HG03342 (cell line): Measurements from ENCODE around the gene SETMAR.
"Not testable (repeated sequence)": the region's sequence is repeated elsewhere in the genome, so short reads cannot be mapped to it uniquely, and the experiment has no call there.

Experiments used
- ATAC-seq: cut with Tn5 transposase; IDR thresholded peaks from one replicate; pipeline ENCODE4 v1.9.1; 2021; ENCODE audit warnings: mild to moderate bottlenecking, moderate library complexity; ENCODE audit not compliant: unreplicated experiment

The SETMAR gene

DNA sequence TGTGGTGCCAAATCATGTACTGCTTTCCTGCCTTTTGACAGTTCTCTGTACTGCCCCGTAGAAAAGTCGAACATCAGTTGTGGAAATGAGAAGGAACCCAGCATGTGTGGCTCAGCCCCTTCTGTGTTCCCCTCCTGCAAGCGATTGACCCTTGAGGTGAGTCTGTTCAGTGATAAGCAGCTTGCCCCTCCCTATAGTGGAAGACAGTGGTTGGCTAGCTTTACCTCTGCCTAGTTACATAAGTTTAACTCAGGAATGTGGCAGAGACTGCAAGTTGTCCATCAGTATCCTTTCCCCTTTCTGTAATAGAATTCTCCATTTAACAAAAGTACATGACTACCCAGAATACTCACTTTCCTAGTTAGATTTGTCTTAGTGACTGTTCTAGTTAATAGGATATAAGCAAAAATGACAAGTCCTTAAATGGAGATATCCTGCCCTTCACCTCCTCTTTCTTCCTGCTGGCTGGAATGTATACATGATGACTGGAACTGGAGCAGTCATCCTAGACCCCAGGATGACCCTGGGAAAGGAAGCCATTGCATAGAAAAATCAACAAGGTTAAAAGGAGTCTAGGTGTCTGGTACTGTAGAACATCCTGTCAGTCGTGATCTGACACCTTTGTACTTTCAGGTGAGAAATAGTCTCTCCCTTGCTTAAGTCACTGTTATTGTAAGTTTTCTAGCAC is 10.6 kb downstream of the SETMAR start:
- ATAC-seq, result no peak

DNA sequence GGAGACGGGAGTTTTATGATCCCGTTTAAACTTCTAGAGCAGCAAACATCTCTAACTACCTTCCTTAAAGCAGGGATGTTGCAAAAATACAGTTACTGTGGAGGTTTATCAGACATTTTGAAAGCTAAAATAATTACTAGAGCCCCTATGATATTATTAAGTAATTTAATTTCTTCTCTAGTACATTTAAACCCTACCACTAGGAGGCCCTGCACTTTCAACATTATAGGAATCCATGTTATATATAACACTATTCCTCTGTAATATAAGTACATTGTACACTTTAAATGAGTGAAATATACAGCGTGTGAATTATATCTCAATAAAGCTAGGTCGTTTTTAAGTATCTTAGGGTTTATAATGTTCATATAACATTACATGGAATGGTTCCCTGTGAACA is 11.5 kb downstream of the SETMAR start:
- peak; percentile 49 for ATAC-seq

DNA sequence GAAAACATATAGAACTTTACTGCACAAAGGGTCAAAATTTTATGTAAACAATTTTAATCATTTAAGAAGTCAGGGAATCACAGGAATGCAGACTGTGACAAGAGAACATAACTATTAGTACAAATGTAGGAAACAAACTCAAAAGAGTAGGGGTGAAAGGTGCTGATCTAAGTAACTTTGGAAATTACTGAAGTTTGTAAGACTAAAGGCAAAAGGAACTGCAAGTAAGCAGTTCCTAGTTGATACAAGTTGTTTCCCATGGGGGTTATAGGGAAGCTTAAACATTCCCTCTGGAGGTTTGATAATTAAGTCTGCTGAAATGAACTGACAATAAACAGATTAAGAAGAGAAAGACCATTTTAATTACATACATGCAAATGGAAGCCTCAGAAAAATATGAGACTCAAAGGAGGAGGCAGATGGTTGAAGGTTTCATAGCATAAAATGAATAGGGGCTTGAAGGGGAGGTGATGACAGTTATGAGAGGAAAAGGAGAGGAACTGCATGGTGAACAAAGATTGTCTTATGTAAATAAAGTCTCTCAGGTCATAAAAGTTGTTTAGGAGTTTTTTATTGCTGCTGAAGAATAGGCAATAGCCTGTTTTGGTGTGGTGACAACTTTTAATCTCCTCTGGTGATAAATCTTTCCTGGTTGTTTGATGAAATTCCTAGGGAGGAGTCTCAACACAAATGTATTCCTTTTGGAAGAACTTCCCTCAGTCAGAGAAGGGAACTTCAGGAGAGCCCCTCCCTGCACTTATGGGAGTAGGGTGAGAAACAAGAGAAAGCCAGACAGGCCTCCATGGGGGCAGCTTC is 17.1 kb downstream of the SETMAR start:
- no peak for ATAC-seq

DNA sequence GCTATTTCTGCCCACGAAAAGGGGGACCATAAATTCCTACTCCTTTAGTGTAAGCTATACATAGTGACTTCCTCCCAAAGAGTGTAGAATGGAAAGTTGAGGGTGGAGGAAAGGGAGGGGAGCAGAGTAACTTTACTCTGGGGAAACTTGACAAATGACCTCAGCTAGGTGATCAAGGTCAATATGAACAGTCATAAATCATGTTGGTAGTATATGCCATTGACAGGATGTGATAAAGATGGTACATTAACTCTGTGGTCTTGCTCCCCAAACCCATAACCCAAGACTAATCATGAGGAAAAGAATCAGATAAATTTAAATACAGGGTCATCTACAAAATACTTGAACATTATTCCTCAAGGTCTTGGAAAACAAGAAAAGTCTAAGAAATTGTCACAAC is 18.6 kb downstream of the SETMAR start:
- ATAC-seq, result no peak

DNA sequence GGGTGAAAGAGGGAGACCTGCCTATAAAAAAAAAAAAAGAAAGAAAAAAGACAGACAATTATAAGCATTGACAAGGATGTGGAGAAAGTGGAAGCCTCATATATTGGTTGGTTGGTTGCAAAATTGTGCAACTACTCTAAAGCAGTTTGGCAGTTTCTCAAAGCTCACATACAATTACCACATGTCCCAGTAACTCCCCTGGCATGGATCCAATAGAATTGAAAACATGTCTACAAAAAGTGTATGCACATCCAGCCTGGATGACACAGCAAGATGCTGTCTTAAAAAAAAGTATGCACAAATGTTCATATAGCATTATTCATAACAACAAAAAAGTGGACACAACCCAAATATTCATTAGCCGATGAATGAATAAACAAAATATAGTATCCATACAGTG is 19.5 kb downstream of the SETMAR start:
- no peak for ATAC-seq

DNA sequence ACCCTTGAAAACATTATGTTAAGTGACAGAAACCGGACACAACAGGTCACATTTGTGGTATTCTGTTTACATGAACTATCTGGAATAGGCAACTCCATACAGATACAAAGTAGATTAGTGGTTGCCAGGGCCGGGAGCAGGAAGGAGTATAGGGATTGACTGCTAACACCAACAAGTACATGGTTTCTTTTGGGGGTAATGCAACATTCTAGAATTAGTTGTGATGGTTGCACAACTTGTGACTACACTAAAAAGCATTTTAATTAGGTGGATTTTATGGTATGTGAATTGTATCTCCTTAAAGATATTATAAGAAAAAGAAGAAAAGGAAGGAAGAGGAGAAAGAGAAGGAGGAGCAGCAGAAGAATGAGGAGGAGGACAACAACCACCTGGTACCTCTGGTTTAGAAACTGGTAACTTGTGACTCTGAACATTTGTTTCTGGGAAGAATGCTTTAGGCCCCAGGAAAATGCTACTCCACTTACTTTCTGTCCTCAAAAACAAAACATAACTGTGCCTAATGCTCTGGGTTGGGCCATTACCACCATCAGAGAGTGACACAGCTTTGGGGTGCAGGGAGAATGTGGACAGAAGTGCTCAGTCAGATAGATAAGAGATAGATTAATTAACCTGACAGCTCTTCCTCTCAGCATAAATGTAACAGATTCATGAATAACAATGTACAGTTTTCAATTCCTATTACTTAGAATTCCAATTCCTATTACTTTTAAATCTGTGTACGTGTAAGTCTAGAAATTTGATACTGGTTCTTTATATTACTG is 20.3 kb downstream of the SETMAR start:
- ATAC-seq, result no peak

DNA sequence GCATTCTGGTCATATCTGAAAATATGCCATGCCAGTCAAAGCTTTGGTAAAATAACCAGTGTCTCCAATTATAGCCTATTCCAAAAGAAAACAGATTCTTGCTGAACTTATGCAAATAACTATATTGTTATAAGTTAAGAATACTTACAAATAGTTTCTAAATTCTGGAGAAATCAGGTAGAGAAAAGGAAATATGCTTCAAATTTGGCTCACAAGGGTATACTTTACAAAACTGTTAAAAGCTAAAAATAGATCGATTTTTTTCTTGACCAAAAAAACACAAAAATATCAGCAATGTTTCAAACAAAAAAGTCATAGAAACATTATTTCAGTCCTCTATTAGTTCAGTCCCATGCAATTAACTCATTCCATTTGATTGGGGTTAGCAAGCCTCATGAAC is 23.7 kb downstream of the SETMAR start:
- ATAC-seq, result no peak

DNA sequence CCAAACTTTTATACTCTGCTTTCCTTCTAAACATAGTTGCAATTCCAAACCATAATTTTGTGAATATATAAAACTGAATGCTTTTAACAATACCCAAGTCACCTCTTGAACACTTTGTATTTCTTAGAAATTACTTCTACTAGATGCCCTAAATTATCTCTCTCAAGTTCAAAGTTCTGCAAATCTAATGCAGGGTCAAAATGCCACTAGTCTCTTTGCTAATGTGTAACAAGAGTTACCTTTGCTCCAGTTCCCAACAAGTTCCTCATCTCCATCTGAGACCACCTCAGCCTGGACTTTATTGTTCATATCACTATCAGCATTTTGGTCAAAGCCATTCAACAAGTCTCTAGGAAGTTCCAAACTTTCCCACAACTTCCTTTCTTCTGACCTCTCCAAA is 26.6 kb downstream of the SETMAR start:
- not testable (repeated sequence) for ATAC-seq

DNA sequence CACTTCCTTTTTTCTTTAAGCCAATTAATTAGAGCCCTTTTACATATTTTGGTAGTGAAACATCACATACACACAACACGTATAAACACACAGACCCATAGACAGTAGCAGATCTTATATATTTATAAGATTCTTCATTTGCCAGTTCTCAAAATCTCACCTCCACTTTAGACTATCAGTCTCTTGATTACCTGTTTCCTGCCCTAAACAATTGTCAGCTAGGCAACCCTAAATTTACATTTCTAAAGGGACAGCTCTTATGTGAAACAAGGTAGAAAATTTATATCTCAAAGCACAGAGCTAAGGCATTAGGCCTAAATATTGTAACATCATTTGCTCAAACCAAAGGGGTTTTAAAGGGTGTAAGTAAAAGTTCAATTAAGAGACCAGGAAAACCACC is 28.9 kb downstream of the SETMAR start:
- ATAC-seq, result no peak

DNA sequence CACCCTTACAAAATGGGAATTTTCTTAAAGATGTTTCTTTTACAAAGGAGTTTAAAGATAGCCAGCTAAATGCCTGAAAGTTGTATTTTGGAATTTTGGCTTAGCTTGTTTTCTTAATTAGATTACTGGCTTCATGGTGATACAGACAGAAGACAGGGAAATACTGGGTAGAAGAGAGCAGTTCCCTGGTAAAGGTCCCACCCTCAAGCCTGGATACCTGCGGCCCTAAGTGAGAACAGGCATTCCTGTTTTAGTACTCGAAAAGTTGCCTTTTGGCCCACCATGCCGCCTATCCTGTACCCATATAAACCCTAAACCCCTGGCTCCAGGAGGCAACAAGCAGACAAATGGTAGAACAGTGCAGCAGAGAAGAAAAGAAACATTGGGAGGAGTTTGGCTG is 29.4 kb downstream of the SETMAR start:
- ATAC-seq, result no peak

DNA sequence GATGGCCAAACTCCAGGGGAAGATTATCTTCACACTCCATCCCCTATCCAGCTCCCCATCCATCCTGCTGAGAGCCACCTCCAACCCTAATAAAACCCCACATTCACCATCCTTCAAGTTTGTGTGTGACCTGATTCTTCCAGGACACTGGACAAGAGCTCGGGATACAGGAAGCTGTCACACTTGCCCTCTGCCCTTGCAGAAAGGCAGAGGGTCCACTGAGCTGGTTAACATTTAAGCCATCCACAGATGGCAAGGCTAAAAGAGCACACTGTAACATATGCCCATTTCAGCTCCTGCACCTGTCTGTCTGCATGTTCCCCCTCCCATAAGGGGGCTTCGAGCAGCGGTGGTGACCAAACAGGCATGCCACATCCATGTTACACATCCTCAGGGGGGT is 29.8 kb downstream of the SETMAR start:
- ATAC-seq, result no peak

DNA sequence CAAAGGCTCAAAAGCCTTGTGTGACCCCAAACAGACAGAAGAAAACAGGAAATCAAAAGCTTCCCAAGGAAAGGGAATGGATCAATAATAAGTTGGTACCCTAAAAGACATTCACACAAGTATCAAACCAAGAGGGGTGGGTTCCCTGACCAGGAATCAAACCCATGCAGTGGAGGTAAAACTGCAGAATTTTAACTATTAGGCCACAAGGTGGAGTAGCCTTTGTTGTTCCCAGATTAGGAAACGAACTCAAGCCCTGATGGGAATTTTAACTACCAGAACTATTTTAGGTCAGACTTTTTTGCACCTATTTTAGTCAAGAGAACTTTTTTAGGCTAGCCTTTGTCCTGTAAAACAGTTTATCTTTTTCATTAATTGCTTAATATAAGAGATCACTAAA is 31.4 kb downstream of the SETMAR start:
- no peak for ATAC-seq

DNA sequence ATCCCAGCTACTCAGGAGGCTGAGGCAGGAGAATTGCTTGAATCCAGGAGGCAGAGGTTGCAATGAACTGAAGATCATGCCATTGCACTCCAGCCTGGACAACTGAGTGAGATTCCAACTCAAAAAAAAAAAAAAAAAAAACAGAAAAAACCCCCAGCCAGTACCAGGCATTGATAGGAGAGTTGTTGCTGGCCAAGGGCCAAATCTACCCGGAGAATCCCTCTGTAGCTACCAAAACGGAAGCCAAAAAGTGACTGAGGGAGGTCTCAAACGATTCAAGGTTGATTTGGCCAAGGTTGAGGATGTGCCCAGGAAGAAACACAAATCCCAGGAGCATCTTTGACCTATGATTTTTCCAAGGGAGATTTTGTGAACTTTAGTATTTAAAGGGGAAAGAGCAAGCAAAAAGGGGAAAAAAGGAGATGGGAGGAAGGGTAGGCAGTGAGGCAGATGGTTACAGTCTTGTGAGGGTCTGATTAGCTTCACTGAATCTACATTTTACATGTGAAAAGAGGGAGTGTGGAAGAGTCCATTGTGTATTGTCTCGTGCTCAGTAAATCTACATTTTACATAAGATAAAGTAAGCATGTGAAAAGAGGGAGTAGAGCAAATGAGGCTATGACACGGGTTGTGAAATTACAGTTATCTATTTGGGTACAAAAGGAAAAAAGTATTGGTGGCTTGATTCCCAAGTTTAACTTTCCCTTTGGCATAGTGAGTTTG is 32.8 kb downstream of the SETMAR start:
- no peak for ATAC-seq

DNA sequence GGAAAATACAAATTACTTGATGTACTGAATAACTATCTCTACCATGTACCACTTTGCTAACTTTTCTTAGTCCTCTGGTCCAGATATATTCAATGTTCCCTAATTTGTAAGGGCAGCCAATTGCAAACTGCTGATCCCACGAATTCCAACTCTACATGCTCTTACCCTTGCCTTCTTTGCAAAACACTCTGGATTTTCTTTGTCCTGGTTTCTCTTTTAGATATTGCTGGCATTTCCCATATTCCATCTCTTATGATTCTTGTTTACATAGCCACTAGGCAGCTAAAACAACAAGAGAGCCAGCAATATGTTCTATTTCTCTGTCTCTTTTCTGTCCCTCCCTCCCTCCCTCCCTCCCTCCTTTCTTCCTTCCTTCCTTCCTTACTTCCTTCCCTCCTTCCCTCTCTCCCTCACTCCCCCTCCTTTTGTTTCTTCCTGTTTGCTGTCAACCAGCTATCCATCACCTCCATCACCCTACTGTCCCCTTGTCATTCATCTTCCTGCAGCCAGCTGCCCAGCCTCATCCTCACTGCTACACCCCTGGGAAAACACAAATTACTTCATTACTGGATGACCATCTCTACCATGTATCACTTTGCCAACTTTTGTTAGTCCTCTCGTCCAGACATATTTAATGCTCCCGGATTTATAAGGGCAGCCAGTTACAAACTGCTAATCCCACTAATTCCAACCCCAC is 33.8 kb downstream of the SETMAR start:
- ATAC-seq, result no peak

DNA sequence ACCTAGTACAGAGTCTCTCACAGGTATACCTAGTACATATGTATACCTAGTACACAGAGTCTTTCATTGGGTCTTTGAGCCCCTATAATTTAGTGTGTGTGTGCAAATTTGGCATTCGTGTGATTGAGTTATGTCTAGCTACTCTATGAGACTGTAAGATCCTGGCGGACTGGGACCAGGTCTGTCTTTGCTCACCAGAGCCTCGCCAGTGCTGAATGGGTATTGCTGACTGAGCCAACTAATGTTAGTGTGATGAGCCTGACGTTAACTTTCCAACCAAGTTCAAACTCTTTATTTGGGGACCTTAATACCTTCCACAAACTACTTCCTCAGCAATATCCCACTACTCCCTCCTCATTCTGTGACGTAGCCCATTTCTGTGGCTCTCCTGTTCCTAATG is 35.6 kb downstream of the SETMAR start:
- no peak for ATAC-seq

DNA sequence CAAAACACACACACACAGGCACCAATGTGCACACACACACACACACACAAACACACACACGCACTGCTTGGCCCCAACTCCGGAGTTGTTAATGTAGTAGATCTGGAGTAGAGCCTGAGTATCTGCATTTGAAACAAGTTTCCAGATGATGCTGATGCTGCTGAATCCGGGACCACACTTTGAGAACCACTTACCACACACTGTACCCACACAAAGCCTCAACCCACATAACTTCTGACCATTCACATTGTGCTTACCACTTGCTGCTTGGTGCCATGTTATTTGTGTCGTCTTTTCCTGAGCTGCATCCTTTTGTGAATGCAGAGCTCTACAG is 36.9 kb downstream of the SETMAR start:
- no peak for ATAC-seq

DNA sequence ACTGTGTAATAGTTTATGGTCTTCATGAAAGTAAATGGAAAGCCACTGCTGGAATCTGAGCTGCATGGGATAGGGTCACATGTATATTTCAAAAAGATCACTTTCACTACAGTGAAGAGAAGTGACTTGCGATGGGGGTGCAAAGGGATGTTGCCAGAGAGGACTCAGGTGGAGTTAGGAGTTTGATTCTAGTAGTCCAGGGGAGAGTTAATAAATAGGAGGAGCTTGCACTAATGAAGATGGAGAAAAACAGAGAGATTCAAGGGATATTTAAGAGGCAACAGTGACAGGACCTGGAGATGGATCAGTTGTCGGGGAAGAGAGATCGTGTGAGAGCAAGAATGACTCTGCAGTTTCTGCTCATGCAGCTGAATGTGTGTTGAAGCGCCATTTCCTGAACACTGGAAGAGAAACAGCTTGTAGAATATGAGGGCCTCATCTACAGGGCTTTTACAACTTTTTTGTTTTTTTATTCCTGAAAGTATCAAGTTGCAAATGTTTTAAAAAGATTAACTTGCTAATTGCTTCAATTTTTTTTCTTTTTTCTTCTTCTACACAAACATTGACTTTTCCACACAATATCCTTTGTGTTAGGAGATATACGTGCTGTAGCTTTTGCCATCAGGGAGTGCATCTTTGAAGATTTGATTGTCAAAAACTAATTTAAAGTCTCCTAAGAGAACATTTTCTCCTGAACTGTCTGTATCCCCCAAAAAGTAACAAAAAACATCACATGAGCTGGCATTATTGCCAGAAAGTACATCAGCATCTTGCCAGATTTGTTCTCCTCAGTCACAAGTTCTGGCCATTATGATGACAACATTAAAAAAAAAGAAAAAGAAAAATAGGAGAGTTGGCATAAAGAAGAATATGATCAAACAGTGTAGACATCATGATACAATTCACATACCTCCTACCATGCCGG is 37.5 kb downstream of the SETMAR start:
- ATAC-seq, result no peak

DNA sequence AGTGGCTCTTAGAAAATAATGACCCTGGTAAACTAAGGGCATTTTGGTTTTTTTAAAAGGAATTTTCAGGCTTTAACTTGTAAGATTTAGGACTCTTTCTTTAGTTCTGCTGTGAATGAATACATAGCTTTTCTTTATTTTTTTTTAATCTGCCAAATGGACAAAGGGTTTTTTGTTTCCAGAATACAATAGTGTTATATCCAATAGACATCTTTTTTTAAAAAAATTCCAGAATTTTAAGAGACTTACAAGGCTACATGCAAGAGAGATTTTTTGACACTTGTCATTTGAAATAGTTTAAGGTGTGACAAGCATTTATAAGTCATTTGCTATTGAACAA is 38.1 kb downstream of the SETMAR start:
- ATAC-seq, result no peak

DNA sequence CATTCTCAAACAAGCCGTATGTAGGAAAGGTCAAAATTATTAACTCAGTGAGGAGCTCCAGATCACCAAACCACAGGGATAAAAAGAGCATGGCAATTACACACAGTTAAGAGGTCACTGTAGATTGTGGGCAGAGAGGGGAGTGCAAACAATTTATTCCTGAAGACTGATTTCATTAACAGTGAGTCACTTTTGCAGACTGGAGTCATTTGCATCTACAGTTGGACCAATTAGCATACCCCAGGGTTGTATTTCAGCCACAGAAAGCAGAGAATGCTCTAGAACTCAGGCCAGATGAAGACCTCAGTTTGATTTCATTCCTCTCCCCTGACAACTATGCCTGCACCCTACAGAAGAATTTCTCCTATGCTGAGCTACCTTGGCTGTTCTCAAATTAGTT is 40.1 kb downstream of the SETMAR start:
- ATAC-seq, result no peak

DNA sequence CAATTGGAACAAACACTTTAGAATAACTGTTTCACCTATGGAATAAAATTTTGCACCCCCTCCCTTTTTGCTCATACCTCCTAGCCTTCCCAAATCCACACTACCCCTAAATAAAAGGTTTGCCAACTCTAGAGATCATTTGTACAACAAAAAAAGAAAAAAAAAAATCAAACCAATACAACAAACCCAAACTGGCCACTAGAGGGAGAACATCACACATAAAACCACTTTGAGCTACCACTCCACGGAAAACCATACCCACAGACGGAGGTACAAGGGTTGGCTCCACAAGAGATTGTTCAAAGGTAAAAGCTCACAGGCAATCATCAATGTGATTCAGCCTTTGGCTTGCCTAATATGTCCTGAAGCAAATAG is 47.6 kb downstream of the SETMAR start:
- ATAC-seq, result peak; percentile 91
